Measurements from ENCODE around the gene KDELR3. TPM values are rescaled to one million over a fixed set of nuclear protein-coding genes. Genes with fewer than 3 reads are reported as not detected.
A peak's percentile ranks its signal among the peaks of the same experiment; 100 is the strongest.

KDELR3 gene
- total and polyA plus RNA-seq, 2 donors (not counting 3 experiments of a cell fraction or from before 2014, with no cell fraction given): 28.6 to 61.3 TPM

- peaks cover 53 to 80% of the 10 kb centered on the region in 2 experiments for H3K36me3 ChIP-seq (ENCODE audit: control insufficient read depth in 2 of 2, extremely low read depth in 1 of 2, insufficient read depth in 2 of 2, low read length in 2 of 2)
- H3K4me2 ChIP-seq (ENCODE audit: insufficient read depth, low read length): no peak overlapping the region
- no peaks in the 10 kb centered on the region for H3K27me3 ChIP-seq (ENCODE audit: control insufficient read depth in 2 of 2, insufficient read depth in 2 of 2, low read length in 2 of 2)
- peaks cover 10% of the 10 kb centered on the region for H4K20me1 ChIP-seq (replicated peaks; ENCODE audit: control insufficient read depth, extremely low read depth, insufficient read depth, low read length)
- intact Hi-C loops (cut with micrococcal nuclease): no loop called here
- CTCF ChIA-PET: interaction anchor here (1.8 kb wide), 1 partner anchor 12 kb away, joined by 8 read pairs; no protein-coding TSS in a partner anchor
- no peak overlapping the region for H2AFZ ChIP-seq (ENCODE audit: low read depth, low read length)
- H3K9me3 ChIP-seq (replicated peaks; ENCODE audit: control insufficient read depth, insufficient read depth, low read length): no peaks in the 10 kb centered on the region
- FAIRE-seq (no peak), DNase-seq (ENCODE audit: low read depth, low spot score) (no peak)
- H3K9ac ChIP-seq (replicated peaks; ENCODE audit: extremely low read depth, insufficient read depth, low read length): no peak overlapping the region
- TF ChIP-seq EZH2 (IDR thresholded peaks at IDR 0.05; ENCODE audit: borderline replicate concordance, low read depth, low read length, severe bottlenecking): no peak
- peak; percentile 28 for TF ChIP-seq POLR2A (IDR thresholded peaks at IDR 0.05; ENCODE audit: low read depth, low read length)
- no peaks in the 10 kb centered on the region for H3K9me1 ChIP-seq (replicated peaks; ENCODE audit: control insufficient read depth, extremely low read depth, insufficient read depth, low read length)
- no peak overlapping the region for H3K4me3 ChIP-seq (replicated peaks in 1 of 3; ENCODE audit: insufficient read depth in 1 of 3, low read depth in 1 of 3, low read length in 3 of 3)
- H3K4me1 ChIP-seq (ENCODE audit: control insufficient read depth, extremely low read depth, insufficient read depth, low read length): peaks cover 6% of the 10 kb centered on the region
- H3K79me2 ChIP-seq (ENCODE audit: control insufficient read depth, insufficient read depth, low read length): peaks cover 51% of the 10 kb centered on the region
- POLR2A ChIA-PET: interaction anchor here (1.0 kb wide), 1 partner anchor 12 kb away, joined by 5 read pairs; no protein-coding TSS in a partner anchor
- dilution Hi-C loops (cut with MboI; ENCODE audit: extremely low pct_ligation_motif_present, low sequenced_read_pairs): no loop called here
- H3K27ac ChIP-seq (ENCODE audit: insufficient read depth, low read depth, low read length): no peak overlapping the region
- BruUV-seq (replicated peaks): no TSS peak
These were observed 22.6 kb downstream of the KDELR3 start for GRCh38 chr22:38490475-38490874.

DNA sequence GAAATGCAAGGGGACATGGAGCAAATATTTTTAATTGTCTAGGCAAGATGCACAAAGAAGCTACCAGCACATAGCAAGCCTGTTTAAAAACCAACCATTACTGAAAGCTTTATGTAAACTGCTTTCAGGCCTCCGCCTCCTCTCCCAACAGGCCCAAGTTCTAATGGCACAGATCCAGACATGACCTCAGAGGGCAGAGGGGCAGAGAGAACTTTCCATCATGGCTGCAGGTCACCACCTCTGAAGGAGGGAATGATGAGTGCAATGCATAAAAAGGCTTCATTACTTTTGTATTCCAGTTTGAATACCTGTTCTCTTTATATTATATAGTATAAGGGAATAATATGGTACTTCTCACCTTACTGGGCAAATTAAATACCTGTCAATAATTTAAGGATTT is 23.0 kb downstream of the KDELR3 start:
- H3K27ac ChIP-seq (ENCODE audit: insufficient read depth, low read depth, low read length): no peak overlapping the region
- CTCF ChIA-PET: interaction anchor here (1.8 kb wide), 1 partner anchor 11 kb away, joined by 8 read pairs; no protein-coding TSS in a partner anchor

More for the DNA sequence above, 23.0 kb downstream of the KDELR3 start:
- H3K4me1 ChIP-seq (ENCODE audit: control insufficient read depth, extremely low read depth, insufficient read depth, low read length): peaks cover 7% of the 10 kb centered on the region
- DNase-seq (ENCODE audit: low read depth, low spot score) (peak; percentile 29), FAIRE-seq (no peak)
- no peak overlapping the region for H2AFZ ChIP-seq (ENCODE audit: low read depth, low read length)
- no peak overlapping the region for H3K4me3 ChIP-seq (replicated peaks in 1 of 3; ENCODE audit: insufficient read depth in 1 of 3, low read depth in 1 of 3, low read length in 3 of 3)
- no peak overlapping the region for H3K9ac ChIP-seq (replicated peaks; ENCODE audit: extremely low read depth, insufficient read depth, low read length)
- no TSS peak for BruUV-seq (replicated peaks)
- H3K9me3 ChIP-seq (replicated peaks; ENCODE audit: control insufficient read depth, insufficient read depth, low read length): no peaks in the 10 kb centered on the region
- dilution Hi-C loops (cut with MboI; ENCODE audit: extremely low pct_ligation_motif_present, low sequenced_read_pairs) (no loop called here), intact Hi-C loops (cut with micrococcal nuclease) (no loop called here)
- no peaks in the 10 kb centered on the region for H3K27me3 ChIP-seq (ENCODE audit: control insufficient read depth in 2 of 2, insufficient read depth in 2 of 2, low read length in 2 of 2)
- POLR2A ChIA-PET: interaction anchor here (1.0 kb wide), 1 partner anchor 11 kb away, joined by 5 read pairs; no protein-coding TSS in a partner anchor
- H3K79me2 ChIP-seq (ENCODE audit: control insufficient read depth, insufficient read depth, low read length): peaks cover 55% of the 10 kb centered on the region
- H3K4me2 ChIP-seq (ENCODE audit: insufficient read depth, low read length): no peak overlapping the region
- peaks cover 11% of the 10 kb centered on the region for H4K20me1 ChIP-seq (replicated peaks; ENCODE audit: control insufficient read depth, extremely low read depth, insufficient read depth, low read length)
- TF ChIP-seq MAX (IDR thresholded peaks at IDR 0.05; ENCODE audit: insufficient read depth, insufficient read length): no peak
- no peak for TF ChIP-seq POLR2A (IDR thresholded peaks at IDR 0.05; ENCODE audit: low read depth, low read length)
- TF ChIP-seq, protein P1, sequence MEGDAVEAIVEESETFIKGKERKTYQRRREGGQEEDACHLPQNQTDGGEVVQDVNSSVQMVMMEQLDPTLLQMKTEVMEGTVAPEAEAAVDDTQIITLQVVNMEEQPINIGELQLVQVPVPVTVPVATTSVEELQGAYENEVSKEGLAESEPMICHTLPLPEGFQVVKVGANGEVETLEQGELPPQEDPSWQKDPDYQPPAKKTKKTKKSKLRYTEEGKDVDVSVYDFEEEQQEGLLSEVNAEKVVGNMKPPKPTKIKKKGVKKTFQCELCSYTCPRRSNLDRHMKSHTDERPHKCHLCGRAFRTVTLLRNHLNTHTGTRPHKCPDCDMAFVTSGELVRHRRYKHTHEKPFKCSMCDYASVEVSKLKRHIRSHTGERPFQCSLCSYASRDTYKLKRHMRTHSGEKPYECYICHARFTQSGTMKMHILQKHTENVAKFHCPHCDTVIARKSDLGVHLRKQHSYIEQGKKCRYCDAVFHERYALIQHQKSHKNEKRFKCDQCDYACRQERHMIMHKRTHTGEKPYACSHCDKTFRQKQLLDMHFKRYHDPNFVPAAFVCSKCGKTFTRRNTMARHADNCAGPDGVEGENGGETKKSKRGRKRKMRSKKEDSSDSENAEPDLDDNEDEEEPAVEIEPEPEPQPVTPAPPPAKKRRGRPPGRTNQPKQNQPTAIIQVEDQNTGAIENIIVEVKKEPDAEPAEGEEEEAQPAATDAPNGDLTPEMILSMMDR (IDR thresholded peaks at IDR 0.05; ENCODE audit: extremely low read depth in 1 of 2, insufficient read depth in 1 of 2, low read depth in 1 of 2, low read length in 2 of 2): no peak
- TF ChIP-seq POLR2AphosphoS5 (IDR thresholded peaks at IDR 0.05; ENCODE audit: insufficient read depth, low read depth, low read length): no peak
- no peak for TF ChIP-seq MYC (IDR thresholded peaks at IDR 0.05; ENCODE audit: low read depth, low read length)
- no peak for TF ChIP-seq GATA2 (IDR thresholded peaks at IDR 0.05; ENCODE audit: insufficient read depth, insufficient read length, low read depth, low read length)
- TF ChIP-seq EZH2 (IDR thresholded peaks at IDR 0.05; ENCODE audit: borderline replicate concordance, low read depth, low read length, severe bottlenecking): no peak
- peaks cover 51 to 80% of the 10 kb centered on the region in 2 experiments for H3K36me3 ChIP-seq (ENCODE audit: control insufficient read depth in 2 of 2, extremely low read depth in 1 of 2, insufficient read depth in 2 of 2, low read length in 2 of 2)
- H3K9me1 ChIP-seq (replicated peaks; ENCODE audit: control insufficient read depth, extremely low read depth, insufficient read depth, low read length): no peaks in the 10 kb centered on the region

Measured in endothelial cell of umbilical vein (primary cell).